GM13977 (cell line): ENCODE data around the gene RAD54L2.
"Not testable (repeated sequence)": the region's sequence is repeated elsewhere in the genome, so short reads cannot be mapped to it uniquely, and the experiment has no call there.

Experiments used
- DNase-seq: peaks from one replicate; pipeline ENCODE4 v3.0.0; 2012; ENCODE audit warnings: low spot score
- in situ Hi-C: fragments of 300-500 bp; cut with MboI; formaldehyde crosslinking; loops from one replicate; pipeline ENCODE4 v1.12.0; 2022; ENCODE audit warnings: low sequenced_read_pairs, low pct_unique_long_range_greater_than_20kb, mixed read lengths, inconsistent platforms; ENCODE audit not compliant: unreplicated experiment
- TF ChIP-seq, protein P1 (sequence below): IDR thresholded peaks from 2 replicates; pipeline ENCODE4 v1.5.1; 2012; ENCODE audit warnings: mild to moderate bottlenecking, control low read depth; ENCODE audit not compliant: insufficient read depth; ENCODE audit errors: extremely low read depth, missing control alignments

Gene RAD54L2

DNA sequence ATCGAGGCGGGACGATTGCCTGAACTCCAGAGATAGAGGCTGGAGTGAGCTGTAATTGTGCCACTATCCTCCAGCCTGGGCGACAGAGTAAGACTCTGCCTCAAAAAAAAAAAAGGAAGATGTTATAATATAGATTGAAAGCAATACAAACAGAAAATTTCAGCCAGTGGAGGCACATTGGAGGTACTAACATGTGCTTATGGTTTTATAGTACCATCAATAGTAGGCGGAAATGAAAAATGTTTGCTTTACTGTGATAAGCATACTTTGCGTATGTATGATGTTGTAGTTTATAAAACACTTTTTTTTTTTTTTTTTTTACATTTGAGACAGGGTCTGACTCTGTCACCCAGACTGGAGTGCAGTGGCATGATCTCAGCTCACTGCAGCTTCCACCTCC lies 8.8 kb downstream of the RAD54L2 start:
- no peak for DNase-seq
- TF ChIP-seq, protein P1, sequence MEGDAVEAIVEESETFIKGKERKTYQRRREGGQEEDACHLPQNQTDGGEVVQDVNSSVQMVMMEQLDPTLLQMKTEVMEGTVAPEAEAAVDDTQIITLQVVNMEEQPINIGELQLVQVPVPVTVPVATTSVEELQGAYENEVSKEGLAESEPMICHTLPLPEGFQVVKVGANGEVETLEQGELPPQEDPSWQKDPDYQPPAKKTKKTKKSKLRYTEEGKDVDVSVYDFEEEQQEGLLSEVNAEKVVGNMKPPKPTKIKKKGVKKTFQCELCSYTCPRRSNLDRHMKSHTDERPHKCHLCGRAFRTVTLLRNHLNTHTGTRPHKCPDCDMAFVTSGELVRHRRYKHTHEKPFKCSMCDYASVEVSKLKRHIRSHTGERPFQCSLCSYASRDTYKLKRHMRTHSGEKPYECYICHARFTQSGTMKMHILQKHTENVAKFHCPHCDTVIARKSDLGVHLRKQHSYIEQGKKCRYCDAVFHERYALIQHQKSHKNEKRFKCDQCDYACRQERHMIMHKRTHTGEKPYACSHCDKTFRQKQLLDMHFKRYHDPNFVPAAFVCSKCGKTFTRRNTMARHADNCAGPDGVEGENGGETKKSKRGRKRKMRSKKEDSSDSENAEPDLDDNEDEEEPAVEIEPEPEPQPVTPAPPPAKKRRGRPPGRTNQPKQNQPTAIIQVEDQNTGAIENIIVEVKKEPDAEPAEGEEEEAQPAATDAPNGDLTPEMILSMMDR = no peak
- in situ Hi-C loops = no loop called here

DNA sequence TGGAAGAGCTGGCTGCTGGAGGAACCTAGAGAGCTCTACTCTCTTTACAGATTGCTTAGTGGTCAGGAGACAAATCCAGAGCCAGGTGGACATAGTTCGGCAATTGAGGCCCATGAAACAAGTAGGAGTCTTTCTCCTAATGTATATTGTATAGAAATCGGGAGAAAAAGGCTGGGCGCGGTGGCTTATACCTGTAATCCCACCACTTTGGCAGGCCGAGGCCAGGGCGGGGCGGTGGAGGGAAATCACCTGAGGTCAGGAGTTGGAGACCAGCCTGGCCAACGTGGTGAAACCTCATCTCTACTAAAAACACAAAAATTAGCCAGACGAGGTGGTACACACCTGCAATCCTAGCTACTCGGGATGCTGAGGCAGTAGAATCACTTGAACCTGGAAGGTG lies 10.8 kb downstream of the RAD54L2 start:
- in situ Hi-C loops = no loop called here
- TF ChIP-seq, protein P1 = no peak
- DNase-seq = no peak

DNA sequence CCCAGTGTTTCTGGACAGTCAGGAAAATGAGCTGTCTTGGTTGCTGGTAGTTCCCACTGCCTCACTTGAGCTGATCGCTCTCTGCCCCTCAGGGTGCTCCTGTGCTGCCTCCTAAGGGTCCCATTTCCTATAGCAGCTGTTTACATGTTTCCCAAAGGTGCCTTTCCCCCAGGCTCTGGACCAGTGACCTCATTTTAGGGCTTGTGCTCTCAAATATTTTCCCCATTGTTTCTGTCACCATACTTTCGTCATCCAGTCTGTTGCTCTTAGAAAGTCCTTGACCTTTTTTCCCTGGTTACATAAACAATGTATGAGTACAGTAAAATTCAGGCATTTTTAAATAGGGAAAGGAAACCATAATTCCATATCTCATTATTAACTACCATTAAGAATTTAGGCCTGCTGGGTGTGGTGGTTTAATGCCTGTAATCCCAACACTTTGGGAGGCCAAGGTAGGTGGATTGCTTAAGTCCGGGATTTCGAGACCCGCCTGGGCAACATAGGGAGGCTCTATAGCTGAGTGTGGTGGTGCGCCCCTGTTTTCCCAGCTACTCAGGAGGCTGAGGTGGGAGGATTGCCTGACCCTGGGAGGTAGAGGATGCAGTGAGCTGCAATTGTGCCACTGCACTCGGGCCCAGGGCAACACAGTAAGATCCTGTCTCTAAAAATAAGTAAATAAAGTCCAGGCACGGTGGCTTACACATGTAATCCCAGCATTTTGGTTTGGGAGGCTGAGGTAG lies 11.7 kb downstream of the RAD54L2 start:
- no peak for DNase-seq
- TF ChIP-seq, protein P1 = no peak
- in situ Hi-C loops = no loop called here

DNA sequence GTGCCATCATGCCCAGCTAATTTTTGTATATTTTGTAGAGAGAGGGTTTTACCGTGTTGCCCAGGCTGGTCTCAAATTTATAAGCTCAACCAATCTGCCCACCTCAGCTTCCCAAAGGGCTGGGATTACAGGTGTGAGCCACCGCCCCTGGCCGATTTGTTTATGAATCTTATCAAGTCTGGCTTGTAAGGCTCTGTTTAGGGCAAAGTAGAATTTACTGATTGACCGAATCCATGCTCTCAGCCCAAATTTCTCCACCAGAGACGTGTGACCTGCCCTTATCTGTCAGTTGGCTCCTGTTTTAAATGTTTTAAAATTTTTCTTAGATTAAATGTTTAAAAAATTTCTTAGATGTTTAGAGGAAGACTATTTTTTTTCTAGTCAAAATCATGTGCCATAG lies 19.5 kb downstream of the RAD54L2 start:
- in situ Hi-C loops = no loop called here
- TF ChIP-seq, protein P1 = no peak

DNA sequence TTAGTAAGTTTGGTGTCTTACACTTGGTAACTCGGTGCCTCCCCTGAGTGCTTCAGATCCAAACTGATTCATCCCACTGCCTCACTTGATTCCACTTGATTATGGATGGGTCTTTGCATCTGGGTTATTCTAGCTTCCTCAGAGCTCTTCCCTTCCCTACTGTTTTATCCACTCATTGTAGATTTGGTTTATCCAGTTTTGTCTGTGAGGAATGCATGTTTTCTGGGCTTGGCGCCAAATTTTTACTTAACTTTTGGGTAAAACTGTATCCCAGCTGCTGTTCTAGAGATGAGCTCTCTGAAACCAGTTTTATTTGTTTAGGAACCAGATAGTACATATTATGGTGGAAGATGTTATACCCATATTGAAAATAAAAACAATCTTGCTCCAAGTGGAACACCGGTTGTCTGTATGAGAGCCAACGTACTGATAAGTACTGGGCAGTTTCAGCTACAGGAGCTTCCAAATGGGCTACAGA lies 20.9 kb downstream of the RAD54L2 start:
- in situ Hi-C loops = no loop called here
- DNase-seq = no peak
- TF ChIP-seq, protein P1 = no peak

More for the DNA sequence above, 19.5 kb downstream of the RAD54L2 start:
- DNase-seq = no peak

DNA sequence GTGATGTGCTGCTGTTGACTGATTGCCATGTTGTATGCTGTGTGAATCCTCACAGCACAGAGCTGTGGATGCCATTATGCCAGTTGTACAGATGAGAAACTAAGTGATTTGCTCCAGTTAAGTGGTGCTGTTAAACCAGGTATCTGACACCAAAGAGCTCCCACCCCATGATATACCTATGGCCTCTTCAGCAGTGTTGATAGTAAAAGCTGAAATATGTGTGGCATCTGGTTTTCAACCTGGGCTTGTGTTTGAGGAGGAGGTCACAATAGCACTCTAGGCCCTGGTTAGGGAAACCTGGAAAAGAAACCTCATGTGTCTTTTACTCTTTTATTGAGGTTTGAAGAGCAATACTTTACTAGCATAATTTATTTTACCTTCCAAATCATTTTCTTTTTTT lies 21.4 kb downstream of the RAD54L2 start:
- TF ChIP-seq, protein P1 = no peak
- in situ Hi-C loops = no loop called here
- DNase-seq = no peak

DNA sequence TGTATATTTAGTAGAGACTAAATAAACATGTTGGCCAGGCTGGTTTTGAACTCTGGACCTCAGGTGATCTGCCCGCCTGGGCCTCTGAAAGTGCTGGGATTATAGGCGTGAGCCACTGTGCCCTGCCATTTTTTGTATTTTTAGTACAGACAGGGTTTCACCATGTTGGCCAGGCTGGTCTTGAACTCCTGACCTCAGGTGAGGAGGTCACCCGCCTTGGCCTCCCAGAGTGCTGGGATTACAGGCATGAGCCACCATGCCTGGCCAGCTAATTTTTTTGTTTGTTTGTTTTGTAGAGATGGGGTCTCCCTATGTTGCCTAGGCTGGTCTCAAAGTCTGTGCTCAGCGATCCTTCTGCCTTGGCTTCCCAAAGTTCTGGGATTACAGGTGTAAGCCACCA lies 23.9 kb downstream of the RAD54L2 start:
- in situ Hi-C loops = not testable (repeated sequence)

More for the DNA sequence above, 23.9 kb downstream of the RAD54L2 start:
- DNase-seq = not testable (repeated sequence)
